Cardiac fibroblast (primary cell): ENCODE results near the gene HSPA1L.

Source experiments
- DNase-seq, 2 donors: peaks; one replicate each; pipeline versions ENCODE4 v3.0.0 to v3.0.0-alpha.2; 2010; ENCODE audit warnings: low read depth in 2 of 2
- H3K4me3 ChIP-seq, 2 donors: replicated peaks in 1 of 2; 1 replicate in 1 of 2; 2 replicates in 1 of 2; pipeline ENCODE4 v1.5.1; 2011; ENCODE audit warnings: low read depth in 2 of 2, low read length in 2 of 2, mild to moderate bottlenecking in 2 of 2, moderate library complexity in 1 of 2
- CTCF ChIP-seq: IDR thresholded peaks from one replicate; pipeline ENCODE4 v1.5.1; 2011; ENCODE audit warnings: low read depth, mild to moderate bottlenecking, low read length, inconsistent platforms

The HSPA1L gene

GRCh38 chr6:31761343-31761742 lies 53.7 kb downstream of the HSPA1L start:
- TF ChIP-seq CTCF = no peak
- no peak for DNase-seq
- H3K4me3 ChIP-seq = no peak overlapping the region

- no peak for DNase-seq
- TF ChIP-seq CTCF = no peak
- no peak overlapping the region for H3K4me3 ChIP-seq
Observed at GRCh38 chr6:31760790-31761189, 54.3 kb downstream of the HSPA1L start.
